A549 treated with CORT108297 at 1 μM for 4 hours (cell line): Measurements from ENCODE around the gene CHST14. TPM values are rescaled to one million over a fixed set of nuclear protein-coding genes. Genes with fewer than 3 reads are reported as not detected.

Experiments used
- total RNA-seq: library from RNA; stranded (reverse); fragments of 200-300 nt; extraction: Qiagen RNA extraction; gene quantifications from 5 replicates; pipeline ENCODE4 v1.2.3, GENCODE V29; 2022

Gene CHST14
- total RNA-seq: 13.4 to 21.6 TPM (median 19.7 TPM) in 5 replicates

GRCh38 chr15:40470423-40471104, at the start of gene CHST14:
CHST14 (plus strand) TSS chr15:40470984; CDS start chr15:40471214, 230 bp downstream.

GRCh38 chr15:40440743-40441564, 29.8 kb upstream of the CHST14 start, which contains the start of gene BAHD1:
BAHD1 (plus strand) TSS chr15:40440953; CDS start chr15:40458465, 17,512 bp downstream.

Other genes with a start within 250 kb of the CHST14 start
- gene PAK6, start 231.9 kb upstream of the CHST14 start, total RNA-seq: 0.15 to 0.39 TPM (median 0.22 TPM) in 5 replicates
- 0.15 to 0.54 TPM (median 0.29 TPM) in 5 replicates for gene ANKRD63, start 187.9 kb upstream of the CHST14 start, total RNA-seq
- gene PLCB2, start 163.0 kb upstream of the CHST14 start, total RNA-seq: 0.44 to 0.79 TPM (median 0.59 TPM) in 5 replicates
- 5.0 to 5.8 TPM (median 5.6 TPM) in 5 replicates for gene INAFM2, start 147.3 kb upstream of the CHST14 start, total RNA-seq
- 13.3 to 20.8 TPM (median 19.6 TPM) in 5 replicates for gene CCDC9B, start 130.0 kb upstream of the CHST14 start, total RNA-seq
- not detected in 5 replicates for gene PHGR1, start 120.0 kb upstream of the CHST14 start, total RNA-seq
- gene DISP2, start 112.8 kb upstream of the CHST14 start, total RNA-seq: 1.1 to 1.9 TPM (median 1.7 TPM) in 5 replicates
- gene KNSTRN, start 88.3 kb upstream of the CHST14 start, total RNA-seq: 39.2 to 53.2 TPM (median 44.9 TPM) in 5 replicates
- 11.1 to 14.0 TPM (median 13.1 TPM) in 5 replicates for gene IVD, start 65.2 kb upstream of the CHST14 start, total RNA-seq
- 9.4 to 13.3 TPM (median 11.8 TPM) in 5 replicates for gene BAHD1, start 30.0 kb upstream of the CHST14 start, total RNA-seq
- gene CCDC32, start 94.1 kb downstream of the CHST14 start, total RNA-seq: 13.4 to 24.2 TPM (median 15.7 TPM) in 5 replicates
- 11.1 to 17.0 TPM (median 15.5 TPM) in 5 replicates for gene RPUSD2, start 98.3 kb downstream of the CHST14 start, total RNA-seq
- 5.1 to 7.9 TPM (median 6.8 TPM) in 5 replicates for gene KNL1, start 123.3 kb downstream of the CHST14 start, total RNA-seq
- gene RAD51, start 224.2 kb downstream of the CHST14 start, total RNA-seq: 18.1 to 22.0 TPM (median 19.8 TPM) in 5 replicates